H9 (cell line): ENCODE results near the gene TM4SF1. TPM values are rescaled to one million over a fixed set of nuclear protein-coding genes. Genes with fewer than 3 reads are reported as not detected.

ENCODE experiments used
- DNase-seq: peaks from one replicate; pipeline ENCODE4 v3.0.0-alpha.2; 2017
- H2AFZ ChIP-seq: one replicate; pipeline ENCODE4 v1.6.1; 2013; ENCODE audit warnings: mild to moderate bottlenecking, low read length, control low read depth, moderate library complexity
- H2AK5ac ChIP-seq: 2 replicates; pipeline ENCODE4 v1.6.1; 2013; ENCODE audit warnings: low read length, control low read depth, mixed read lengths; ENCODE audit not compliant: insufficient read length
- H2BK120ac ChIP-seq: one replicate; pipeline ENCODE4 v1.6.1; 2013; ENCODE audit warnings: low read depth, mild to moderate bottlenecking, low read length, control low read depth, inconsistent platforms; ENCODE audit not compliant: poor library complexity, severe bottlenecking
- H2BK12ac ChIP-seq: 2 replicates; pipeline ENCODE4 v1.6.1; 2013; ENCODE audit warnings: low read length, control low read depth, mixed read lengths, low read depth; ENCODE audit not compliant: insufficient read length
- H2BK15ac ChIP-seq: 2 replicates; pipeline ENCODE4 v1.6.1; 2013; ENCODE audit warnings: low read depth, low read length, control low read depth
- H2BK20ac ChIP-seq: one replicate; pipeline ENCODE4 v1.6.1; 2013; ENCODE audit warnings: low read depth, mild to moderate bottlenecking, low read length, control low read depth, inconsistent platforms; ENCODE audit not compliant: poor library complexity, severe bottlenecking
- H2BK5ac ChIP-seq: 2 replicates; pipeline ENCODE4 v1.6.1; 2013; ENCODE audit warnings: low read length, control low read depth, mixed read lengths; ENCODE audit not compliant: insufficient read length
- H3K14ac ChIP-seq: 2 replicates; pipeline ENCODE4 v1.6.1; 2013; ENCODE audit warnings: low read length, control low read depth; ENCODE audit not compliant: insufficient read depth
- H3K18ac ChIP-seq: 2 replicates; pipeline ENCODE4 v1.6.1; 2013; ENCODE audit warnings: low read depth, mild to moderate bottlenecking, mixed read lengths, low read length, control low read depth; ENCODE audit not compliant: insufficient read length
- H3K23ac ChIP-seq: 2 replicates; pipeline ENCODE4 v1.6.1; 2013; ENCODE audit warnings: low read length, control low read depth, mixed read lengths, low read depth; ENCODE audit not compliant: insufficient read length
- H3K23me2 ChIP-seq: 2 replicates; pipeline ENCODE4 v1.6.1; 2013; ENCODE audit warnings: low read depth, mild to moderate bottlenecking, mixed read lengths, low read length, control low read depth; ENCODE audit not compliant: insufficient read length, poor library complexity, severe bottlenecking
- H3K27ac ChIP-seq: 2 replicates; pipeline ENCODE4 v1.5.1; 2013; ENCODE audit warnings: low read length, control low read depth, mixed read lengths, low read depth; ENCODE audit not compliant: insufficient read length
- H3K27me3 ChIP-seq: 2 replicates; pipeline ENCODE4 v1.6.1; 2013; ENCODE audit warnings: low read length, control low read depth, inconsistent platforms; ENCODE audit not compliant: insufficient read depth
- H3K4ac ChIP-seq: 2 replicates; pipeline ENCODE4 v1.6.1; 2013; ENCODE audit warnings: low read depth, mild to moderate bottlenecking, control low read depth, inconsistent platforms, low read length, moderate library complexity
- H3K4me1 ChIP-seq: 2 replicates; pipeline ENCODE4 v1.6.1; 2013; ENCODE audit warnings: low read length, control low read depth, inconsistent platforms; ENCODE audit not compliant: insufficient read depth
- H3K4me2 ChIP-seq: 2 replicates; pipeline ENCODE4 v1.6.1; 2013; ENCODE audit warnings: low read length, control low read depth, mixed read lengths; ENCODE audit not compliant: insufficient read length, insufficient read depth
- H3K56ac ChIP-seq: 2 replicates; pipeline ENCODE4 v1.6.1; 2013; ENCODE audit warnings: low read depth, mild to moderate bottlenecking, mixed read lengths, low read length, control low read depth; ENCODE audit not compliant: insufficient read length
- H3K79me1 ChIP-seq: 2 replicates; pipeline ENCODE4 v1.6.1; 2013; ENCODE audit warnings: low read depth, mild to moderate bottlenecking, moderate library complexity, low read length, control low read depth, inconsistent platforms; ENCODE audit not compliant: insufficient read depth, poor library complexity, severe bottlenecking
- H3K79me2 ChIP-seq: 2 replicates; pipeline ENCODE4 v1.6.1; 2013; ENCODE audit warnings: low read length, control low read depth, inconsistent platforms; ENCODE audit not compliant: insufficient read depth
- H3K9ac ChIP-seq: 2 replicates; pipeline ENCODE4 v1.6.1; 2013; ENCODE audit warnings: low read length, control low read depth, mixed read lengths; ENCODE audit not compliant: insufficient read length; ENCODE audit errors: extremely low read depth
- H3K9me3 ChIP-seq: one replicate; pipeline ENCODE4 v1.6.1; 2013; ENCODE audit warnings: low read depth, low read length, inconsistent platforms; ENCODE audit not compliant: control insufficient read depth
- H3T11ph ChIP-seq: one replicate; pipeline ENCODE4 v1.6.1; 2013; ENCODE audit warnings: mild to moderate bottlenecking, low read length, control low read depth, inconsistent platforms
- H4K20me1 ChIP-seq: one replicate; pipeline ENCODE4 v1.6.1; 2013; ENCODE audit not compliant: control insufficient read depth, insufficient read length, insufficient read depth
- H4K5ac ChIP-seq: 2 replicates; pipeline ENCODE4 v1.6.1; 2013; ENCODE audit warnings: low read depth, mild to moderate bottlenecking, mixed read lengths, low read length, control low read depth; ENCODE audit not compliant: insufficient read length
- H4K8ac ChIP-seq: replicated peaks from 2 replicates; pipeline ENCODE4 v1.6.1; 2013; ENCODE audit warnings: low read length, control low read depth, mixed read lengths, low read depth; ENCODE audit not compliant: insufficient read length
- H4K91ac ChIP-seq: 2 replicates; pipeline ENCODE4 v1.6.1; 2013; ENCODE audit warnings: low read depth, mild to moderate bottlenecking, moderate library complexity, mixed read lengths, low read length, control low read depth; ENCODE audit not compliant: insufficient read length
- H3K27ac Mint-ChIP-seq, 3 experiments: 2 replicates in 2 of 3; 3 replicates in 1 of 3; pipeline ENCODE4 v1.8.0; 2020 to 2021; ENCODE audit warnings: mixed read lengths in 3 of 3, mild to moderate bottlenecking in 1 of 3, moderate library complexity in 1 of 3
- H3K27me3 Mint-ChIP-seq: 2 replicates; pipeline ENCODE4 v1.8.0; 2021; ENCODE audit warnings: low read depth, mild to moderate bottlenecking, moderate library complexity, mixed read lengths
- H3K36me3 Mint-ChIP-seq, 3 experiments: 2 replicates in 2 of 3; 3 replicates in 1 of 3; pipeline ENCODE4 v1.8.0; 2020 to 2021; ENCODE audit warnings: low read depth in 3 of 3, mixed read lengths in 3 of 3; ENCODE audit not compliant: insufficient read depth in 1 of 3
- H3K4me1 Mint-ChIP-seq, 2 experiments: 2 replicates each; pipeline ENCODE4 v1.8.0; 2020; ENCODE audit warnings: mixed read lengths in 2 of 2
- H3K4me3 Mint-ChIP-seq, 2 experiments: 2 replicates in 1 of 2; 3 replicates in 1 of 2; pipeline ENCODE4 v1.8.0; 2020 to 2021; ENCODE audit warnings: mild to moderate bottlenecking in 2 of 2, mixed read lengths in 2 of 2, moderate library complexity in 1 of 2
- H3K9me3 Mint-ChIP-seq, 2 experiments: 2 replicates in 1 of 2; 3 replicates in 1 of 2; pipeline ENCODE4 v1.8.0; 2020; ENCODE audit warnings: mild to moderate bottlenecking in 2 of 2, mixed read lengths in 2 of 2, moderate library complexity in 1 of 2
- WGBS: extraction: QIAGEN DNeasy Blood & Tissue Kit; methylation state at CpG from one replicate; pipeline ENCODE4 v1.1.7; 2013; ENCODE audit warnings: missing lambda C conversion rate, low lambda C conversion rate, mixed read lengths; ENCODE audit not compliant: insufficient read length; ENCODE audit errors: extremely low coverage; 5-methylcytosine and 5-hydroxymethylcytosine counted together
- total RNA-seq: library from RNA; stranded (reverse); gene quantifications from 2 replicates; pipeline ENCODE4 v1.2.1, GENCODE V29; 2021
- TF ChIP-seq, protein P1 (sequence below): fragments of 200-600 bp; sonication (generic); conservative IDR thresholded peaks from 3 replicates; pipeline ENCODE4 v1.8.0; 2021; ENCODE audit warnings: antibody characterized with exemption, mild to moderate bottlenecking

The TM4SF1 gene
- total RNA-seq, 1 experiment from 2014 or later = 1.2 TPM

DNA sequence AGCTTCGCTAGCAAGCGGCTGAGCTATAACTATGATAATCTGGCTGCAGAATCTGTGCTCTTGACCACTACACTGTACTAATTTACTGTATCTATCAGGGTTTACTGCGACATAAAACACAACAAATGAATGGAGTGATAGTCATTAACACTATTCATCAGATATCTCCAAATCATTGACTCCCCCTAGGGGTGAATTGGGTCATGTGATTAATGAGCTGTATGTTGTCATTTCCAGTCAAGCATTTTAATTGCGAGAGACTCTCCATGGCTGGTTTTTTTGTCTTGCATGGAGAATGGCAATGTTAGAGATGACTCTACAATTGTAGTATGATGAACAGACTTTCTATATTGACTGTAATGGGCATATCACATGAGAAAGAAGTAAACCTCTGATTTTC lies 33.5 kb downstream of the TM4SF1 start:
- Mint-ChIP-seq H3K4me3 (no peak overlapping the region), H3K27me3 (no peaks in the 10 kb centered on the region), H3K36me3 (no peaks in the 10 kb centered on the region), H3K4me1 (peaks cover 16 to 32% of the 10 kb centered on the region in 2 experiments), H3K9me3 (no peaks in the 10 kb centered on the region), H3K27ac (no peak overlapping the region)
- H3K4ac ChIP-seq = no peak overlapping the region
- H2BK20ac ChIP-seq = no peak overlapping the region
- no peak overlapping the region for H3K18ac ChIP-seq
- no peak overlapping the region for H4K8ac ChIP-seq
- H3K79me2 ChIP-seq = no peaks in the 10 kb centered on the region
- no peak for DNase-seq
- no peak overlapping the region for H2BK15ac ChIP-seq
- TF ChIP-seq, protein P1, sequence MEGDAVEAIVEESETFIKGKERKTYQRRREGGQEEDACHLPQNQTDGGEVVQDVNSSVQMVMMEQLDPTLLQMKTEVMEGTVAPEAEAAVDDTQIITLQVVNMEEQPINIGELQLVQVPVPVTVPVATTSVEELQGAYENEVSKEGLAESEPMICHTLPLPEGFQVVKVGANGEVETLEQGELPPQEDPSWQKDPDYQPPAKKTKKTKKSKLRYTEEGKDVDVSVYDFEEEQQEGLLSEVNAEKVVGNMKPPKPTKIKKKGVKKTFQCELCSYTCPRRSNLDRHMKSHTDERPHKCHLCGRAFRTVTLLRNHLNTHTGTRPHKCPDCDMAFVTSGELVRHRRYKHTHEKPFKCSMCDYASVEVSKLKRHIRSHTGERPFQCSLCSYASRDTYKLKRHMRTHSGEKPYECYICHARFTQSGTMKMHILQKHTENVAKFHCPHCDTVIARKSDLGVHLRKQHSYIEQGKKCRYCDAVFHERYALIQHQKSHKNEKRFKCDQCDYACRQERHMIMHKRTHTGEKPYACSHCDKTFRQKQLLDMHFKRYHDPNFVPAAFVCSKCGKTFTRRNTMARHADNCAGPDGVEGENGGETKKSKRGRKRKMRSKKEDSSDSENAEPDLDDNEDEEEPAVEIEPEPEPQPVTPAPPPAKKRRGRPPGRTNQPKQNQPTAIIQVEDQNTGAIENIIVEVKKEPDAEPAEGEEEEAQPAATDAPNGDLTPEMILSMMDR = peak; percentile 57
- H3T11ph ChIP-seq = no peak overlapping the region
- no peak overlapping the region for H3K23ac ChIP-seq
- H2BK120ac ChIP-seq = no peak overlapping the region
- no peaks in the 10 kb centered on the region for H3K79me1 ChIP-seq
- no peaks in the 10 kb centered on the region for H3K27me3 ChIP-seq
- H2AFZ ChIP-seq = no peak overlapping the region
- peaks cover 2% of the 10 kb centered on the region; the same call in 1 of the 2 replicates for H3K4me1 ChIP-seq
- H4K5ac ChIP-seq = no peak overlapping the region
- no peak overlapping the region for H4K91ac ChIP-seq
- WGBS = no CpG with 5 or more reads among the region's 4 CpGs
- no peak overlapping the region for H2BK12ac ChIP-seq
- H3K14ac ChIP-seq = no peak overlapping the region
- no peaks in the 10 kb centered on the region for H3K23me2 ChIP-seq
- no peak overlapping the region for H3K56ac ChIP-seq
- H3K4me2 ChIP-seq = no peak overlapping the region
- no peak overlapping the region for H3K9ac ChIP-seq
- H2AK5ac ChIP-seq = no peak overlapping the region
- H3K9me3 ChIP-seq = no peaks in the 10 kb centered on the region
- no peak overlapping the region for H2BK5ac ChIP-seq
- H3K27ac ChIP-seq = no peak overlapping the region
- H4K20me1 ChIP-seq = no peaks in the 10 kb centered on the region
